ENCODE data around the gene ZC3H7B.

DNA sequence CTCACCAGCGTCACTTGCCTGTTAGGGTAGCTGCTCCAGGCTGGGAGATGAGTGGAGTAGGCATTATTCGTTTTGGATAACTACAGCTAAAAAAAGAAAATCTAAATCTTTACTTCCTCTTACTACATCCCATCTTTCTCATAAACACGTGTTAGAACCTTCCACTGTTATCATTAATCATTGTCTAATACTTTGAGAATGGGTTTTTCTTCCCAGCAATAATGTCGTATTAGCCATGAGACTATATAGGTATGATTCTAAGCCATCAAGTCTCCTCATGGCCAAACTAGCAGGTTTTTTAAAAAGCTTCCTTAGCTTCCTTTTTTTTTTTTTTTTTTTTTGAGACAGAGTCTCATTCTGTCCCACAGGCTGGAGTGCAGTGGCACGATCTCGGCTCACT is 76.5 kb downstream of the ZC3H7B start:
- TF ChIP-seq FOXM1 (IDR thresholded peaks at IDR 0.05; ENCODE audit: borderline replicate concordance, low read depth) (no peak), CEBPB (IDR thresholded peaks at IDR 0.05) (no peak), RAD21 (IDR thresholded peaks at IDR 0.05; ENCODE audit: low read depth) (no peak), YY1 (IDR thresholded peaks at IDR 0.05; ENCODE audit: low read depth) (no peak), REST (IDR thresholded peaks at IDR 0.05; ENCODE audit: low read depth) (no peak), TAF1 (IDR thresholded peaks at IDR 0.05; ENCODE audit: low read depth) (no peak), EGR1 (IDR thresholded peaks at IDR 0.05) (no peak), EP300 (IDR thresholded peaks at IDR 0.05; ENCODE audit: borderline replicate concordance) (no peak), CREB1 (IDR thresholded peaks at IDR 0.05; ENCODE audit: low read depth) (no peak)
- TF ChIP-seq, protein P1, sequence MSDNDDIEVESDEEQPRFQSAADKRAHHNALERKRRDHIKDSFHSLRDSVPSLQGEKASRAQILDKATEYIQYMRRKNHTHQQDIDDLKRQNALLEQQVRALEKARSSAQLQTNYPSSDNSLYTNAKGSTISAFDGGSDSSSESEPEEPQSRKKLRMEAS (IDR thresholded peaks at IDR 0.05), result no peak
- TF ChIP-seq, protein P2, sequence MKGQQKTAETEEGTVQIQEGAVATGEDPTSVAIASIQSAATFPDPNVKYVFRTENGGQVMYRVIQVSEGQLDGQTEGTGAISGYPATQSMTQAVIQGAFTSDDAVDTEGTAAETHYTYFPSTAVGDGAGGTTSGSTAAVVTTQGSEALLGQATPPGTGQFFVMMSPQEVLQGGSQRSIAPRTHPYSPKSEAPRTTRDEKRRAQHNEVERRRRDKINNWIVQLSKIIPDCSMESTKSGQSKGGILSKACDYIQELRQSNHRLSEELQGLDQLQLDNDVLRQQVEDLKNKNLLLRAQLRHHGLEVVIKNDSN (IDR thresholded peaks at IDR 0.05), result no peak
